Right renal pelvis (tissue), 4 donors: ENCODE measurements around the gene ESPL1. TPM values are rescaled to one million over a fixed set of nuclear protein-coding genes. Genes with fewer than 3 reads are reported as not detected.

Experiments
- DNase-seq, 4 donors: peaks; one replicate each; pipeline ENCODE4 v3.0.0-alpha.2; 2013; ENCODE audit warnings: low read depth in 4 of 4, low spot score in 3 of 4, missing footprints in 1 of 4
- polyA plus RNA-seq, 4 donors: library from polyadenylated mRNA; unstranded; fragments of 120-200 nt; gene quantifications; one replicate each; pipeline ENCODE4 v1.2.1, GENCODE V29; 2013; ENCODE audit not compliant: insufficient read length in 4 of 4

Gene ESPL1
- polyA plus RNA-seq, 4 donors = 8.9 to 11.3 (median 9.1) TPM

DNA sequence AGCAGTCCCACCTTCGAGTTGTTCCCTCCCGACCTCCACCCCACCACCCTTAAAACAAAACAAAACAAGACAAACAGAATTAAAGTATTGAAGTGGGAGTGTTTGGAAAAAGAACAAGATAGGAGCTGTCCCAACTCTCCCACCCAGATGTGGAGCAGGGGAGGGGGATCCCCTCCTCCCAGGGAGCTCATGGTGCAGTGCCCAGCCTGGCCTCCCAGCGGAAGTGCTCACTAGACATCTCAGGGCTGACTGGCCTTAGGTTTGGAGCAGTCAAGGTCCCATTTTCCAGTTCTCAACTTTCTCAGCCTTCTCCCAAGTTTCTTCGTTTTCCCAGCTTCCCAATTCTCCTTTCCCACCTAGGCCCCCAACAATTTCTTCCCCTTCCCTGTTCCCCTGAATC lies 65.2 kb downstream of the ESPL1 start:
- no peak for DNase-seq

DNA sequence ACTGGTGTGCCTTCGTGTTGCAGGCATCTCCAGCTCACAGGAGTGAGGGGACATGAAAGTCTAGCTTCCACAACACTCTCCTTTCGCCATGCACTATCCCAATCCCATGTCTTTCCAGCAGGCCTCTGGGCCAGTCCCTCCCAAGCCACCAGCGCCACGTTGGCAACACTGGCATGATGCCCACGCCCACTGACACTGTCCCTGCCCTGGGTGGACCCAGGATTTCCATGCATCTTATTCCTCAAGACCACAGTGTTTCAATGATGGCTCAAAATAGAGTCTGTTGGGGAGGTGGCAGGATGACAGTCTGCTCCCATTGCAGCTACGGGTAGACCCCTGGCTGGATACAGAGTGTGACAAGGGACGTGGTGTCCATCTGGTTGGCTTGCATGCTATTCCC lies 65.7 kb downstream of the ESPL1 start:
- DNase-seq = no peak

DNA sequence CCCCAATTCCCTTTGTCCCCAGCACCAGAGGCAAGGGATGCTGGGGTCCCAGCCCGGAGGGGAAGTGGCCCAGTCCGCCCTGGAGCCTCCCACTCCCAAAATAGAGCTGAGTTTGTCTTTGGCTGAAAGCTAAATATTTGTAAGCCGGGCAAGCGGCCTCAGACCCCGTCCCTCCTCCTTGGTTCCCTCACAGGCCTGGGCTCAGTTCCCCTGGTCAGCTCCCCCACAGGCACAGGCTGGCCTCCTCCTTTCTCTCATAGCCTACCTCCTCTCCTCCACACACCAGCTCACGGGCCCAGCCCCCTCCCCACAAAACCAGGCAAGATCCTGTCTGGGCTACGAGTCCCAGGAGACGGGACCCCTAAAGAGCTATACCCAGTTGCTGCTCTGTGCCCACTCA lies 66.7 kb downstream of the ESPL1 start:
- no peak for DNase-seq

DNA sequence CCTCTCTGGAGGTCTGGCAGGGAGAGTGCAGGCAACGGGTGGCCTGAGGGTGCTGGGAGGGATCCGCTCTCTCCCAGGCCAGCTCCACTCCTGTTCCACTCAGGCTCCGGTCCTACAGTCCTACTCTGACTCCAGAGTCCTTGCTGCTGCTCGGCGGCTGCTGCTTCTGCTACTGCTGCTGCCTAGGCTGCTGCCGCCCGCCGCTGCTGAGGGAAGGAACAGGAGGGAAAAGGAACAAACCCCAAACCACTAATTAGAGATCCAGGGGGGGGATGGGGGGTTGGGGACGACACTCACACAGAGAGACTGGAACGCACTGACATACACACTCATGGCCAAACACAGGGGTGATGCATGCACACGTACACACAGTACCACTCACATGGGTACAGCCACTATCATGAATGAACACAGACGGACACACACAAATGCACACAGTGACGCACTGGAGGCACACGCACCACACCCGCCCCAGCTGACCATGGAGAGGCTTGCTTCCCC lies 68.1 kb downstream of the ESPL1 start, which contains the start of gene SP7:
TSS of gene SP7 (minus strand) at position 174 of the 501 bp plus-strand sequence. CDS start 708 bp downstream, outside the sequence.
- no peak for DNase-seq

DNA sequence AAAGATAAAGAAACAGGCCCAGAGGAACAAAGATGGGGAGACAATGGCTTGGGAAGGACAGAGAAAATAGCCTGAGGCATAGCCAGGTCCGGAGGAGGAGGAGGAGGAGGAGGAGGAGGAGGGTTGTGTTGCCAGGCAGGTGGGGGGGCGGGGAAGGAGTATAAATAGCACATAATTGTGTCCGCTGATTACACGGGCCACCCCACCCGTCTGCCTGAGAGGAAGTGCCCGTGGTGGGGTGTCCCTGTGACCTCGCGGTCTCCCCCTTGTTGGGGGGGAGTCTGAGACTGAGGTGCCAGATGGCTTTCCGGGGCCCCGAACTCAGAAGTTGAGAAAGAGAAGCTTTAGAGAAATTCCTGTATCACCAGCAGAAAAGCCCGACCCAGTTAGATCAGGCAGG lies 69.9 kb downstream of the ESPL1 start:
- DNase-seq = no peak

DNA sequence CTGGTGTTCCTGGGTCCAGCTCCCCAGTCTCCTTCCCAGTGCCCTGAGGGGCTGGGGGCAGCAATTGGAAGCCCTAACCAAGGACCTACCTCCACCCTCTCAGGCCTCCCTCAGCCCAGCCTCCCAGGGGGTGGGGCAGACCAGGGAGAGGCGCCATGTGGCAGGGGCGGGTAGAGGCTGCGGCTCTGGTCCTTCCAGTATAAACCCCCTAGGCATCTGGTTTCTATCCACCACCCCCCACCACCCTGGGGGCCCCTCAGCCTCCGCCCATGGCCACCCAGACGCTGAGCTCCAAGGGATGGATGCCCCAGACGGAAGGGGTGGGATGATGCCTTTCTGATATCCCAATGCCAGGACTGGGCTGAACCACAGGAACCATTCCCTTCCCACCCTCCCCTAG lies 70.8 kb downstream of the ESPL1 start:
- DNase-seq = no peak

DNA sequence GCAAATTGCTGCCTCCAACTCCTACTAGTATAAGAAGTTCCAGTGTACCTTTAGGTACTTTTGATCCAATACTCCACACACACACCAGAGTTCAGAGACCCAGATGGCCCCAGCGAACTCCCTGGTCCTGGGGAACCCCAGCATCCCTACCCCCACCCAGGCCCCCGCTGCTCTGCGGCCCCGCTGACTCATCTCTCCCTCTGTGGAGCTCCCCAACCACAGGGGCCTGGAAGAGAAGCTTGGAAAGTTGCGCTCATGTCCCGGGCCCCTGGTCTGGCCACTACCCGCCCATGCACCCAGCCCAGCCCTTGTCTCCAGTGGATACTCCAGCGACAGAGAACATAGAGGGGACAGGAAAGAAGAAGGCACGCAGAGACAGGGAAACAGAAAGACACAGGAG lies 72.3 kb downstream of the ESPL1 start:
- DNase-seq = no peak

Other genes starting within 250 kb of the ESPL1 start
- gene TNS2, start 218.2 kb upstream of the ESPL1 start, polyA plus RNA-seq = 100 to 1,000 TPM in 3 of 4 donors, 10 to 100 TPM in 1; 89.0 to 129 (median 105) TPM
- gene SPRYD3, start 188.9 kb upstream of the ESPL1 start, polyA plus RNA-seq = 10 to 100 TPM; 17.7 to 21.9 (median 20.8) TPM
- gene IGFBP6, start 170.6 kb upstream of the ESPL1 start, polyA plus RNA-seq = 10 to 100 TPM; 11.0 to 26.8 (median 12.7) TPM
- 1 to 10 TPM; 1.1 to 2.6 (median 1.6) TPM for gene SOAT2, start 164.8 kb upstream of the ESPL1 start, polyA plus RNA-seq
- 10 to 100 TPM; 65.7 to 81.2 (median 71.4) TPM for gene ZNF740, start 87.6 kb upstream of the ESPL1 start, polyA plus RNA-seq
- 10 to 100 TPM; 34.5 to 56.4 (median 37.8) TPM for gene CSAD, start 87.4 kb upstream of the ESPL1 start, polyA plus RNA-seq
- 1 to 10 TPM; 1.4 to 1.8 (median 1.6) TPM for gene ITGB7, start 61.0 kb upstream of the ESPL1 start, polyA plus RNA-seq
- gene RARG, start 36.1 kb upstream of the ESPL1 start, polyA plus RNA-seq = 10 to 100 TPM; 30.9 to 41.5 (median 32.7) TPM
- gene PFDN5, start 27.2 kb downstream of the ESPL1 start, polyA plus RNA-seq = 100 to 1,000 TPM; 642 to 677 (median 662) TPM
- 10 to 100 TPM; 49.8 to 62.4 (median 51.0) TPM for gene MYG1, start 31.4 kb downstream of the ESPL1 start, polyA plus RNA-seq
- gene AAAS, start 53.3 kb downstream of the ESPL1 start, polyA plus RNA-seq = 10 to 100 TPM; 76.1 to 84.9 (median 79.1) TPM
- under 1 TPM; 0.14 to 0.30 (median 0.16) TPM for gene SP7, start 68.1 kb downstream of the ESPL1 start, polyA plus RNA-seq
- 10 to 100 TPM; 67.0 to 85.0 (median 78.8) TPM for gene SP1, start 111.9 kb downstream of the ESPL1 start, polyA plus RNA-seq
- under 1 TPM; 0.21 to 0.54 (median 0.38) TPM for gene AMHR2, start 155.6 kb downstream of the ESPL1 start, polyA plus RNA-seq
- 100 to 1,000 TPM; 186 to 223 (median 206) TPM for gene PRR13, start 173.4 kb downstream of the ESPL1 start, polyA plus RNA-seq
- 1,000 to 10,000 TPM; 1,030 to 1,212 (median 1,099) TPM for gene PCBP2, start 183.8 kb downstream of the ESPL1 start, polyA plus RNA-seq
- 10 to 100 TPM; 23.1 to 28.5 (median 24.7) TPM for gene MAP3K12, start 231.2 kb downstream of the ESPL1 start, polyA plus RNA-seq
- gene TARBP2, start 233.0 kb downstream of the ESPL1 start, polyA plus RNA-seq = 10 to 100 TPM; 43.0 to 57.0 (median 45.7) TPM
- 1 to 10 TPM in 1 of 4 donors, under 1 TPM in 3; 0.37 to 1.4 (median 0.59) TPM for gene NPFF, start 239.2 kb downstream of the ESPL1 start, polyA plus RNA-seq